H1 (cell line): Measurements from ENCODE around the gene MEI1. TPM values are rescaled to one million over a fixed set of nuclear protein-coding genes. Genes with fewer than 3 reads are reported as not detected.

Experiments used
- KDM5A ChIP-seq: fragments of 200-600 bp; IDR thresholded peaks from 2 replicates; pipeline ENCODE4 v1.7.1; 2012; ENCODE audit warnings: mild to moderate bottlenecking, low read length, inconsistent platforms, mixed read lengths
- TAF1 ChIP-seq: IDR thresholded peaks from 2 replicates; pipeline ENCODE4 v1.6.1; 2011; ENCODE audit warnings: mild to moderate bottlenecking, low read depth, low read length
- YY1 ChIP-seq: IDR thresholded peaks from 2 replicates; pipeline ENCODE4 v1.6.1; 2011; ENCODE audit warnings: low read depth, mild to moderate bottlenecking, low read length
- polyA plus RNA-seq, 7 experiments: library from polyadenylated mRNA; depleted of rRNA in 3 of 7; stranded (reverse) in 5 of 7; unstranded in 2 of 7; fragments of >200 nt in 5 of 7; fragments of 200-250 nt in 2 of 7; gene quantifications; 1 replicate in 5 of 7; 2 replicates in 1 of 7; 4 replicates in 1 of 7; pipeline versions ENCODE4 v1.2.1 to v1.2.3, GENCODE V29; 2011 to 2013; ENCODE audit warnings: missing spikeins in 2 of 7, mixed read lengths in 2 of 7
- total RNA-seq: library from RNA; stranded (reverse); fragmentation: NEBNext Ultra II Directional; extraction: Animal tissue kit (Norgen Biotek cat#: 25700); gene quantifications from 2 replicates; pipeline ENCODE4 v1.2.1, GENCODE V29; 2021

The MEI1 gene
- total and polyA plus RNA-seq, 2 of the 8 experiments (the other 6 are each of a cell fraction or from before 2014, with no cell fraction given) = 0.27 to 0.54 TPM

- TF ChIP-seq KDM5A = no peak
- TF ChIP-seq TAF1 = no peak
- TF ChIP-seq YY1 = no peak
Observed at GRCh38 chr22:41828516-41828915, 129.2 kb downstream of the MEI1 start (continued).
